ENCODE data around the gene TSFM.

- TF ChIP-seq CTCF (IDR thresholded peaks at IDR 0.05): no peak
- TF ChIP-seq POLR2A (IDR thresholded peaks at IDR 0.05): no peak
These were observed 47.3 kb upstream of the TSFM start for GRCh38 chr12:57735198-57735855.
